VCaP (cell line): ENCODE data around the gene FAXC.
"Not testable (repeated sequence)": the region's sequence is repeated elsewhere in the genome, so short reads cannot be mapped to it uniquely, and the experiment has no call there.

Source experiments
- H3K27ac ChIP-seq: fragments of 450-650 bp; 2 replicates; pipeline ENCODE4 v1.5.1; 2017
- TF ChIP-seq, protein P1 (sequence below): fragments of 450-650 bp; conservative IDR thresholded peaks from 2 replicates; pipeline ENCODE4 v1.5.1; 2017; ENCODE audit warnings: mild to moderate bottlenecking, moderate library complexity

The FAXC gene

DNA sequence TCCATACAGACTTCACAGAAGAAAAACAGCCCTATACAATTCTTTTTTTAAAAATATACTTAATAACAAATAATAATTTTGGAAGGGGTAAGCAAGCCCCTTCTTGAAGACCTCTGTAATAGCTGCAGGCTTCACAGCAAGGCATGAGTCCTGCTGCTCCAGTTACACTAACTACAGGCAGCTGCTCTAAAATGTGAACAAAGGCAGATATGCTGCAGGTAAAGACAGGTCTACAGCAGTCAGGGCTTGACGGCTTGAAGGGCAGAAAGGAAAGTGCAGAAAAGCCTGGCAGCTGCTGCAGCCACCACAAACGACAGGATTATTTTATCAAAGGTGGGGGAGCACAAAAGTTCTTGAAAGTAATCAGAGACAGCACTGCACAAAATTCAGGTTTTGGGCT lies 11.3 kb downstream of the FAXC start:
- H3K27ac ChIP-seq, result no peak overlapping the region
- TF ChIP-seq, protein P1, sequence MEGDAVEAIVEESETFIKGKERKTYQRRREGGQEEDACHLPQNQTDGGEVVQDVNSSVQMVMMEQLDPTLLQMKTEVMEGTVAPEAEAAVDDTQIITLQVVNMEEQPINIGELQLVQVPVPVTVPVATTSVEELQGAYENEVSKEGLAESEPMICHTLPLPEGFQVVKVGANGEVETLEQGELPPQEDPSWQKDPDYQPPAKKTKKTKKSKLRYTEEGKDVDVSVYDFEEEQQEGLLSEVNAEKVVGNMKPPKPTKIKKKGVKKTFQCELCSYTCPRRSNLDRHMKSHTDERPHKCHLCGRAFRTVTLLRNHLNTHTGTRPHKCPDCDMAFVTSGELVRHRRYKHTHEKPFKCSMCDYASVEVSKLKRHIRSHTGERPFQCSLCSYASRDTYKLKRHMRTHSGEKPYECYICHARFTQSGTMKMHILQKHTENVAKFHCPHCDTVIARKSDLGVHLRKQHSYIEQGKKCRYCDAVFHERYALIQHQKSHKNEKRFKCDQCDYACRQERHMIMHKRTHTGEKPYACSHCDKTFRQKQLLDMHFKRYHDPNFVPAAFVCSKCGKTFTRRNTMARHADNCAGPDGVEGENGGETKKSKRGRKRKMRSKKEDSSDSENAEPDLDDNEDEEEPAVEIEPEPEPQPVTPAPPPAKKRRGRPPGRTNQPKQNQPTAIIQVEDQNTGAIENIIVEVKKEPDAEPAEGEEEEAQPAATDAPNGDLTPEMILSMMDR, result no peak

GRCh38 chr6:99335298-99335697 lies 14.2 kb downstream of the FAXC start:
- not testable (repeated sequence) for H3K27ac ChIP-seq

DNA sequence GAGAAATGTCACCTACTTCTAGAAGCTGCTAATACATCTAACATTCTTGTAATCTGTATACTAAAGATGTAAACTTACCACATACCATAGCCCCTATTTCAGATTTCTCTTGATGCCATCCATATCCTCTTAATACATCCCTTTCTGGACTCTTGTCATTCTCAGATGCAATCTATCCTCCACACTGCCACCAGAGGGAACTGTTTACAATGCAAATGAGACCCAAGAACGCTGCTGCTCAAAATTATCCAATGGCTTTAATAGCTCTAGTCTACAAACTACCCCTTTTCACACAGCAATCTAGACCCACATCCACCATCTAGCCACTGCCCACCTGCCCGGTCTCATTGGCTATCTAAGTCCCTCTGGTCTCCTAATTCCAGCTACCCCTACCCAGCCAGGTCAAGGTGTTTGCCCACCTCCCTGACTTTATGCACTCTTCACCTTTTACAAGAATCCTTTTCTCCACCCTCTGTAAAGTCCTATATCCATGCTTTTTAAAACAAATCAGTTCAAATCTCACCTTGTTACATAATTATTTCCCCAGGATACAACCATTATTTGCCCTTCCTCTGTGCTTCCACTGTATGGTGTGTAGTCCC lies 14.8 kb downstream of the FAXC start:
- no peak overlapping the region for H3K27ac ChIP-seq
- TF ChIP-seq, protein P1, result peak; percentile 81

DNA sequence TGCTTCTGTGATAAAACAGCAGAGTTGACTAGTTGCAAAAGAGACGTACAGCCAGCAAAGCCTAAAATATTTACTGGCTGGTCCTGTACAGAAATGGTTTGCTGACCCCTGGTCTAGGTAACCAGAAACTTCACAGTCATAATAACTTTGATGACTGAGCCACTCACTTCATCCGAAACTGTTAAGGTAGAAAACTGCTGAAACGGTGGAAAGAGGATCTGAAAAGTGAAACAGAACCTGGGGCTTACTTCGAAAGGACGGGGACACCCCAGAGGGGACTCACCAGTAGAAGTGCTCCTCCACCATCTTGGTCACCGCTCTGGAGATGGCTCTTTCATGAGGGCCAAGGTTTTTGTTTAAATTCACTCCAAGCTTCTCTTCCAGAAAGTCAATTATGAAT lies 16.4 kb downstream of the FAXC start:
- TF ChIP-seq, protein P1, result no peak
- no peak overlapping the region for H3K27ac ChIP-seq

- TF ChIP-seq, protein P1, result no peak
- H3K27ac ChIP-seq, result no peak overlapping the region
Measured at GRCh38 chr6:99331531-99331930, 17.9 kb downstream of the FAXC start.

DNA sequence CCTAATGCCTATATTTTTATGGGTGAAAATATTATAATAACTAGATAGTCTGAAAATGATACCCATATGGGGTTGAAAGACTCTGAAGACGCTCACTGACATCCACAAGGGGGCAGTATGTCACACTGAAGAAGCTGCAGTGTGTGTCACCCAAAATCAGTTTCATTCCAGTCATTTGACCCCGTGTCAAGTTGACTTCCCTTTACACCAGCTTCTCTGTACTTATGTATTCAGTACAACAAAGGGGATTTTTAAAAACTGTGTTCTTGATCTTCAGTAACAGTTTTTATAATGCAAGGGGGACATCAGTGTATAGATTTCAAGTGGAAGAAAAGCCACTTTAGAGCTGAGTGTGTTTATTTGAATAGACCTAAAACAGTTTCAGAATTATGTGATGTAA lies 19.3 kb downstream of the FAXC start:
- TF ChIP-seq, protein P1, result peak; percentile 85

GRCh38 chr6:99324996-99325395 lies 24.5 kb downstream of the FAXC start:
- TF ChIP-seq, protein P1, result no peak
- H3K27ac ChIP-seq, result no peak overlapping the region

More for the DNA sequence above, 19.3 kb downstream of the FAXC start:
- H3K27ac ChIP-seq, result no peak overlapping the region

GRCh38 chr6:99318566-99318965 lies 30.9 kb downstream of the FAXC start:
- no peak overlapping the region for H3K27ac ChIP-seq
- TF ChIP-seq, protein P1, result no peak
